Panc1 (cell line): ENCODE data around the gene TPCN1.

Experiments
- POLR2AphosphoS5 ChIP-seq: IDR thresholded peaks from 2 replicates; pipeline ENCODE4 v1.6.1; 2012; ENCODE audit warnings: mild to moderate bottlenecking, low read depth, low read length, moderate library complexity
- SIN3A ChIP-seq: IDR thresholded peaks from 2 replicates; pipeline ENCODE4 v1.6.1; 2012; ENCODE audit warnings: low read depth, mild to moderate bottlenecking, low read length, moderate library complexity, borderline replicate concordance; ENCODE audit not compliant: insufficient read depth
- TCF7L2 ChIP-seq: IDR thresholded peaks from 2 replicates; pipeline ENCODE4 v1.6.1; 2011; ENCODE audit warnings: mild to moderate bottlenecking, low read depth, low read length, inconsistent platforms
- TF ChIP-seq, protein P1 (sequence below): fragments of 450-650 bp; IDR thresholded peaks from 2 replicates; pipeline ENCODE4 v1.5.1; 2017; ENCODE audit warnings: mild to moderate bottlenecking
- TF ChIP-seq, protein P2 (sequence below), 2 experiments: IDR thresholded peaks; 2 replicates each; pipeline ENCODE4 v1.6.1; 2011 to 2012; ENCODE audit warnings: low read depth in 2 of 2, control low read depth in 1 of 2, low read length in 1 of 2, mild to moderate bottlenecking in 1 of 2, moderate library complexity in 1 of 2; ENCODE audit not compliant: insufficient read depth in 1 of 2

DNA sequence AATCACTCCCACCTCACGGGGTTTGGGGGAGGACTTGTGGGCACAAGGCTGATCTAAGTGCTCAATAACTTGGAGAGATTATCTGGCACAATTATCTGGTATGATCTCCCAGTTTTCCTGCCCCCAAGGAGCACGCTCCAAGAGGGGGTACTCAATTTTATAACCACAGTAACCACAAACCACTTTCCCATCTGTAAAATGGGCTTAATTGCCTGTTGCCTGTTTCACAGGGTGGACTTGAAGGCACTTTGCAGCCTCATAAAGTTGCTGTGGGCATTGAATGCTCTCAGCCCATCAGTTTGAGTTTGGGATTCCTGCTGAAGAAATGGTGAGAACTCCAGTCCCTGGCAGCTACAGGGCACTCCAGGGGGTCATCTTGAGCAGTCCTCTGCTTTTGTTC lies 109.2 kb downstream of the TPCN1 start:
- TF ChIP-seq, protein P1, sequence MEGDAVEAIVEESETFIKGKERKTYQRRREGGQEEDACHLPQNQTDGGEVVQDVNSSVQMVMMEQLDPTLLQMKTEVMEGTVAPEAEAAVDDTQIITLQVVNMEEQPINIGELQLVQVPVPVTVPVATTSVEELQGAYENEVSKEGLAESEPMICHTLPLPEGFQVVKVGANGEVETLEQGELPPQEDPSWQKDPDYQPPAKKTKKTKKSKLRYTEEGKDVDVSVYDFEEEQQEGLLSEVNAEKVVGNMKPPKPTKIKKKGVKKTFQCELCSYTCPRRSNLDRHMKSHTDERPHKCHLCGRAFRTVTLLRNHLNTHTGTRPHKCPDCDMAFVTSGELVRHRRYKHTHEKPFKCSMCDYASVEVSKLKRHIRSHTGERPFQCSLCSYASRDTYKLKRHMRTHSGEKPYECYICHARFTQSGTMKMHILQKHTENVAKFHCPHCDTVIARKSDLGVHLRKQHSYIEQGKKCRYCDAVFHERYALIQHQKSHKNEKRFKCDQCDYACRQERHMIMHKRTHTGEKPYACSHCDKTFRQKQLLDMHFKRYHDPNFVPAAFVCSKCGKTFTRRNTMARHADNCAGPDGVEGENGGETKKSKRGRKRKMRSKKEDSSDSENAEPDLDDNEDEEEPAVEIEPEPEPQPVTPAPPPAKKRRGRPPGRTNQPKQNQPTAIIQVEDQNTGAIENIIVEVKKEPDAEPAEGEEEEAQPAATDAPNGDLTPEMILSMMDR = no peak
- TF ChIP-seq SIN3A (no peak), POLR2AphosphoS5 (no peak), TCF7L2 (no peak)
- TF ChIP-seq, protein P2, sequence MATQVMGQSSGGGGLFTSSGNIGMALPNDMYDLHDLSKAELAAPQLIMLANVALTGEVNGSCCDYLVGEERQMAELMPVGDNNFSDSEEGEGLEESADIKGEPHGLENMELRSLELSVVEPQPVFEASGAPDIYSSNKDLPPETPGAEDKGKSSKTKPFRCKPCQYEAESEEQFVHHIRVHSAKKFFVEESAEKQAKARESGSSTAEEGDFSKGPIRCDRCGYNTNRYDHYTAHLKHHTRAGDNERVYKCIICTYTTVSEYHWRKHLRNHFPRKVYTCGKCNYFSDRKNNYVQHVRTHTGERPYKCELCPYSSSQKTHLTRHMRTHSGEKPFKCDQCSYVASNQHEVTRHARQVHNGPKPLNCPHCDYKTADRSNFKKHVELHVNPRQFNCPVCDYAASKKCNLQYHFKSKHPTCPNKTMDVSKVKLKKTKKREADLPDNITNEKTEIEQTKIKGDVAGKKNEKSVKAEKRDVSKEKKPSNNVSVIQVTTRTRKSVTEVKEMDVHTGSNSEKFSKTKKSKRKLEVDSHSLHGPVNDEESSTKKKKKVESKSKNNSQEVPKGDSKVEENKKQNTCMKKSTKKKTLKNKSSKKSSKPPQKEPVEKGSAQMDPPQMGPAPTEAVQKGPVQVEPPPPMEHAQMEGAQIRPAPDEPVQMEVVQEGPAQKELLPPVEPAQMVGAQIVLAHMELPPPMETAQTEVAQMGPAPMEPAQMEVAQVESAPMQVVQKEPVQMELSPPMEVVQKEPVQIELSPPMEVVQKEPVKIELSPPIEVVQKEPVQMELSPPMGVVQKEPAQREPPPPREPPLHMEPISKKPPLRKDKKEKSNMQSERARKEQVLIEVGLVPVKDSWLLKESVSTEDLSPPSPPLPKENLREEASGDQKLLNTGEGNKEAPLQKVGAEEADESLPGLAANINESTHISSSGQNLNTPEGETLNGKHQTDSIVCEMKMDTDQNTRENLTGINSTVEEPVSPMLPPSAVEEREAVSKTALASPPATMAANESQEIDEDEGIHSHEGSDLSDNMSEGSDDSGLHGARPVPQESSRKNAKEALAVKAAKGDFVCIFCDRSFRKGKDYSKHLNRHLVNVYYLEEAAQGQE (IDR thresholded peaks at IDR 0.05; ENCODE audit: insufficient read depth in 1 of 2, low read depth in 2 of 2, low read length in 1 of 2) = no peak
